NCI-H774 (cell line): Measurements from ENCODE around the gene SEPSECS.

ENCODE experiments used
- DNase-seq: peaks from one replicate; lab custom pipeline; 2025; lab: John Stamatoyannopoulos, UW

The SEPSECS gene

DNA sequence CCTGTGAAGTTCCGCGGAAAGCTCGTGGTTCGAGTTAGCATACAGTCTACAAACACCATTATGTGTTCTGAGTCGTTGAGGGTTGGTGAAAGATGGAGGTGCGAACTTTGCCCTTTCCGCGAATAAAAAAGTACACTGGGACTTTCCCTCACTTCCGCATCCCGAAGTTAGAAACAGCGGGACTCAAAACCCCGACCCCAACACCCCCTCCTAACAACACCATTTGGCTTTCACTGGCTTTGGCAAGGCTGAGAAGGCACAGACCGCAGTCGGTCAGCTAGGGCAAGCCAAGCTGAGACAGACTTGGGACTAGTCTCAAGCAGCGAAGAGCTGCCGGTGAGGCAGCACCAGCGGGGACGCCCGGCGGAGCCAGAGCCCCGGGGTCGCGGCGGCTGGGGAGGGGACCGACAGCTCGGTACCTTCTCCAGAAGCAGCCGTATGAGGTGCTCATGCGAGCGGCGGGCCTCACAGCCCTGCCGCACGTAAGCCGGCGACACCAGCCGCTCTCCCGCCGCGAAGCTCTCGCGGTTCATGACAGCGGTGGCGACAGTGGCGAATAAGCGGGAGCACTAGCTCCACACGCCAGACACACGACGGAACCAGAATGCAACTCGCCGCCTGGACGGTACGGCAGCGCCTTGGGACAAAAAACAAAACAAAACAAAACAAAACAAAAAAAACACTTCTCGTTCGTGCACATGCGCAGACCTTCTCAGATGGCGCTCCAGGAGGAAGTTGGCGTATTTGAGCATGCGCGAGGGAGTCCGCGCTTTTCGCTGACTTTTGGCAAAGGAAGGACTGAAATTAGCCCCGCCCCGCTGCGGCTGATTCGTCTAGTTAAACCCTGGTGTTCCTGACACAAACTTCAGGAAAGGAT is at the start of gene SEPSECS:
SEPSECS (minus strand) TSS at position 613 of the 877 bp plus-strand sequence; CDS start at position 533, 80 bp downstream.
- DNase-seq: peak; percentile 98

DNA sequence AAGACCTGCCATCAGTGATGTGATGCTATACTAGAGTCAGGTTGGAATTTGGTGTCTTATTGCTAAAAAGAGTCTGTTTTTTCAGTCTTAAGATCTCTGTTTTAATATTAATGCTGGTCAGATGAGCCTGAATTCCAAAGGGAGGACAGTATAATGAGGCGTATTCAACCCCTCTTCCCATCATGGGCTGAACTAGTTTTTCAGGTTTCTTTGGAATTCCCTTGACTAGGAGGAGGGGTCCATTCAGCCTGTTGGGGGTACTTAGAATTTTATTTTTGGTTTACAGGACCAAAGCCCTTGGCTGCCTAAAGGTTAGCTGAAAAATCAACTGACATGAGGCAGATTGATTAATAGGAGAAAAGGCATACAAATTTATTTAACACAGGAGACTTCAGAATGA is 49.5 kb upstream of the SEPSECS start:
- DNase-seq: no peak

DNA sequence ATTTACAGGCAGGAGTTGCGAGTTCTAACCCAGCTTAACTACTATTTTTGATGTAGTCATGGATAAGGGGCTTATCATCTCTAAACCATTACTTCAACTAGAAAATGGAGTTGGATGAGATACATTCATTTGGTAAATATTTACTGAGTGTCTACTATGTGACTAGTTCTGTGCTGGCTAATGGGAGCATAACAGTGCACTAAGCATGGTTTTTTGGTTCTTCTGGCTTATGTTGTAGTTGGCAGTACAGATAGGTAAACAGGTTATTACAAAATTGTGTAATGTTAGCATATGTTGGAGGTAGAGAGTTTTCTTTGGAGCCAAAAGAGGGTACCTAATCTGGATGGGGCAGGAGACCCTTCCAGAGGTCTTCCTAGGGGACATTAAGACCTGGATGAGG is 47.7 kb upstream of the SEPSECS start:
- DNase-seq: no peak

DNA sequence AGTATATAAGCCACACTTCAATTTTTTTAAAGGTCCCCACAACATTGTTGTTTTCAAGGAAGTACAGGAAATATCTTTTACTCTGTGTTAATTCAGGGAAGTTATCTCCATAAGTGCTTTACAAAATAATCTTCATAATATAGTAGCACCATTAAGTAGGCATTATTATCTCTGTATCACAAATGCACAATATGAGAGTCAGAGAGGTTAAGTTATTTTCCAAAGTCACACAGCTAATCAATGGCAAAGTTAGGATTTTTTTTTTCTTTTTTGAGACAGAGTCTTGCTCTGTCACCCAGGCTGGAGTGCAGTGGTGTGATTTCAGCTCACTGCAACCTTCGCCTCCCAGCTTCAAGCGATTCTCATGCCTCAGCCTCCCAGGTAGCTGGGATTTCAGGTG is 38.5 kb upstream of the SEPSECS start:
- DNase-seq: no peak

DNA sequence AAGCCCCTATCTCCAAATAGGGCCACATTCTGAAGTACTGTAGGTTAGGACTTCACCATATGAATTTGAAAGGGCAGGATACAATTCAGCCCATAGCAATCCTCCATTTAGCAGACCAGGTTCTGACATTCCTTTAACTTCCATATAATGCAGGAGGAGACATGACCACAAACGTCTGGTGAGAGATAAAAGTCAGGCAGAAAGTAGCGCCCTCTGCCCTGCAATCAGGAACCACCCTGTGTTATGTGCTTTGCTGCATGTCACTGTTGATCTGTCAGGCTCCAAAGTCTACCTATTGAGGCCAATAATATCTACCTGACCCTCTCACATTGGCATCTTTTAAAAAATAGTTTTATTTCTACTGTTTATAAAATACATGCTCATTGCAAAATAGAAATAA is 30.2 kb upstream of the SEPSECS start:
- DNase-seq: no peak

DNA sequence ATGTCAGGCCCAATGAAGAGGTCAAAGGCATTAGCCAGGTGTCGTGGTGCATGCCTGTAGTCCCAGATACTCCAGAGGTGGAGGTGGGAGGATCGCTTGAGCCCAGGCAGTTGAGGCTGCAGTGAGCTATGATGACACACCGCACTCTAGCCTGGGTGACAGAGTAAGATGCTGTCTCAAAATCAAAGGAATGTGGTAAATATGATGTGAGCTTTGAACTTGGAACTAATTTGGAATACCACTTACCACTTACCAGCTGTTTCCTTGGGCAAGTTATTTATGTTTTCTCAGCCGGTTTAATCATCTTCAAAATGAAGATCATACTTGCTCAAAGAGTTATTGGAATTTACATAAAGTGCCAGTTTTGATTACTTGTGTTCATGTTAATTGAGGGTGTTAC is 23.8 kb upstream of the SEPSECS start:
- DNase-seq: no peak

DNA sequence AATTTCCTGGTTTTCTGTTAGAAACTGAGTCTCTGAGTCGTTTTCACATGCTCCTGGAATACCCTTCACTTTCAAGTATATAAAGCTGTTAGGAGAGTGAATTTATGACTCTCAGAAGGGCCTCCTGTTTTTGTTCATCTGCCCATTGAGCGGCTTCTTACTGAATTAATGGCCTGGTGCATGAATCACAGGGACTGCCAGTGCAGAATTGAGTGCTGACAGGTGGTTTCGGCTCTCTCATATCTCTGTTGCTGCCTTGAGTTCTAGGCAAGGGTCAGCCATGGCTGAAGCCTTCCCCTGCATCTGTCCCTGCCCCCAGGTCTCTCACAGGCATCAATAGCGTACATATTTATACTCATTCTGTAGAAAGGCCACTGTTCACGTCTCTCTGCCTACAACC is 22.7 kb upstream of the SEPSECS start:
- no peak for DNase-seq

DNA sequence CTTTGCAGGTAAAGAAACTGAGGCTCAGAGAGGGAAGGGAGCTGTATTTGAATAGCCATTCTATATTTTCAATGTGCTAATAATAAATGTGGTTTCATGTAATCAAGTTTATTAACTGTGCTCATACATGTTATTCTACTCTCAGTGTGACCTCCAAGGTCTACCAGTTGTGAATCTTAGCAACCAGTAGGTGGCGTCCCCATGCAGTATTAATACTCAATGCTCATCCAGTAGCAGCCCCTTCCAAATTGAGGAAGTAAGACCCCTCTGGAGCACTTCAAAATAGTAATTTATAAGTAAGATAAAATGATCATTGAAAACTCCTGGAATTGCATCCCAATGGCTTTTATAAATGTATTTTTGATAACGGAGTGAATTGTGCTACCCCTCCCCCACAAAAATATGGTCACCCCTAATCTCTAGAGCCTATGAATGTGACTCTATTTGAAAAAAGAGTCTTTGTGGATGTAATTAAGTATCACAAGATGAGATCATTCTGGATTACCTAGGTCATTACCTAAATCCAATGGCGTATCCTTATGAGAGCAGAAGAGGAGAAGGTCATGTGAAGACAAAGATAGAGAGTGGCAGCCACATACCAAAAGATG is 20.4 kb upstream of the SEPSECS start:
- no peak for DNase-seq

DNA sequence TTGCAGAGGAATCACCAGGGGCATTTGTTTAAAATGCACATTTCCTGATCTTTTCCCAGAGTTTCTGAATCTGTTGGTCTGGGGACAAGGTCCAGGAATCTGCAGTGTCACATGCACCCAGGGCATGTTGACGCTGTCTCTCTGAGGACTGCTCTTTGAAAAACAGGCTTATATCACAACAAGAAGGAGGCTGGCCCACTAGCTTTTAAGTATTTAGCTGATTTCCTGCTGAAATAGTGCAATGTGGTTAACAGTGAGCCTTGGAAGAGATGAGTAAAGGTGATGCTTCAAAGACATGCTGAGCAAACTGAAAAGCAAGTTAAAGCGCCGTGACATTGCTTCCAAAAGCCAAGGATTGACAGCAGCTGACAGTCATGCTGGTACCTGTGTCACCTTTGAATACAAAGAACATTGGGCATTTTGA is 18.6 kb upstream of the SEPSECS start:
- DNase-seq: no peak

DNA sequence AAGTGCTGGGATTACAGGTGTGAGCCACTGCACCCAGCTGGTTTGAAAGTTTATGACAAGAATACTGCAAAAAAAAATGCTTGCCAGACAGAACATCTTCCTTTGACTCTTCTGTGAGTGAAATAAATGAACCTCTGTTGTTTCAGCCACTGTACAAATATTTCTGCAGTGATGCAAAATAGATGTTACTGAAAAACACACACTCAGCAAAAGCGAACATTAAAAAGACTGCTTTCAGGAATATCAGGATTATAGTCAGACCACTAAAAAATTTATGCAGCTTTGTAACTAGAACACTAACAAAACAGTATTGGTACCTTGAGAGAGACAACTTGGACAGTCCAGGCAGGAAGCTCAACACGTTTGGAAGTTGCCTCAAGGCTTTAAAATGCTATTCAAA is 16.9 kb upstream of the SEPSECS start:
- DNase-seq: no peak

DNA sequence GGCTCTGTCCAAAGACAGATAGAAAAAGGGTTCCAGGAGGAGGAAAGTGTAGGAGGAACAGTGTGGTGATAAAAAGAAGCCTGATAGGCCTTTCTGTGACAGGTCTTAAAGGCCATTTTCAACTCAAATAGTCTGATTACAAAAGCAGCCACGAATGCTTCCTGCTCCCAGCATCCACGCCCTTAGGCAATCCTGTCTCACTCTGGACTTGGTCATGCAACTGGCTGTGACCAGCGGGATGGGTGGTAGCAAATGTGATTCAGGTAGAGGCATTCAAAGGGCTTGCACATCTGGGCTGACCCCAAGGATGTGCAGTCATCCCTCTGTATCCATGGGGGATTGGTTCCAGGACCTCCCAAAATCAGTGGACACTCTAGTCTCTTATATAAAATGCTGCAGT is 14.4 kb upstream of the SEPSECS start:
- DNase-seq: no peak

DNA sequence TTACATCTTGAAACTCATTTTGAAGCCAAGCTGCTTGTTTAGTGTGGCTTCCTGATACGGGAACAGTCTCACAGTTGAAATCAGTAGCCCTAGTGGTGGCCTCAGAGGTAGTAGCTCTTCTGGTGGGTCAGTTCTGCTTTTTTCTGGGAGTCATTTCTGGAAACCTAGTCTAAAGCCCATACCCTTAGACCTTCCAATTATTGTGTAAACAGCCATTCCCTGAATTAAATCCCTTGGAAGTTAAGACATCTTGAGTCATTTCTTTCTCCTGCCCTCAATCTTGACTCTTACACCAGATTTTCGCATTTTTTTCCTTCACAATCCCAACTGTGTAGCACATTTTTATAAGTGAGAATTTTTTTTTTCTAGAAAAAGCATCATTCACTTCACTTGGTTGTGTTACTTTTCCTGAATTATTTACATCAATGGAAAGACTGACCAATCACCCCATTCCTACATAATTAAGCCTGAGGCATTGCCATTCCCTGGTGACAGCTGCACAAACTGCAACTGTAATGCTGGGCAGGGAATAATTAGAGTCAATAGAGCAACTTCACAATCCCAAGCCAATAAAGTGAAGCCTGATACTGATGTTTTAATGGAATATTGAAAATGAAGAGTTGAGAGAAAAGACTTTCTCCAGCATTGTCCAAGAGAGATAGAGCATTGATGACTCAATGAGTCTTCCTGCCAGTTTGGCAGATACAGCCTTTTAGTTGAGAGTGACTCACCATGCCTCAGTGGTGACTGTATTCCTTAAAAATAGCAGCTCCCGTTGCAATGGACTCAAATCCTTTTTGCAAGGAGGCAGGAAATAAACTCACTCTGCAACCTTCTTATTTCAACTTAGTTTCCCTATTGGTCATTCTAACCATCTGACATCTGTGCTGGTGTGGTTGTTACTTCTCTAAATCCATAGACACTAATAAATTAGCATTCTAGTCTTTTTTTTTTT is 13.0 kb upstream of the SEPSECS start:
- DNase-seq: no peak

DNA sequence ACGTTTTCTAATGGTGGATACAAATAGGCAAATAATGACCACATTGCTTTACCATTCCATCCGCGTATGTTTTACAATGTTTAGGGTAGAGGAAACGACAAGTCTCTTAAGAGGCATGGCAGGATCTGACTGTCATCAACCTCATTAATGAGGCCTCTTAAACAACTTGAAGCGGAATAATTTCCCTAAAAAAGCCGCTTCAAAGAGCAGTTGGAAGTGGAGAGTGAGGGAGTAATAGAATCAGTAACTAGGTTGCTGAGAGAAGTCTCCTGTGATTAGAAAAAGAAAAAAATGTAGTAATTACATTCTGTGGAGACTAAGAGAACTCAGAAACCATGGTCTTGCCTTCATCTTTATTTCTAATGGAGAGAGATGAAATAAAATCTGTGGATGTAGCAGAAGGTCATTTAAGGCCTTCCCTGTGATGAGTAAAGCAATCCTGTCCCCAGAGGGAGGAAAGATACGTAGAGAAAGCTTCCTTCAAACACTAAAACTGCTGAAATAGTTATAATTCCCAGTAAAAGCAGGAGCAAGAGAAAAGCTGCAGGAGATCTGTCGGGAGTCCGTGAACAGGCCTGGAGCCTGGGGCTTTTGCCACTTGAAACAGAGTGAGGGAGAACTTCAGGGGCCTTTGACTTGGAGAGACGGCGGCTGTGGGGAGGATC is 11.1 kb upstream of the SEPSECS start:
- DNase-seq: no peak

DNA sequence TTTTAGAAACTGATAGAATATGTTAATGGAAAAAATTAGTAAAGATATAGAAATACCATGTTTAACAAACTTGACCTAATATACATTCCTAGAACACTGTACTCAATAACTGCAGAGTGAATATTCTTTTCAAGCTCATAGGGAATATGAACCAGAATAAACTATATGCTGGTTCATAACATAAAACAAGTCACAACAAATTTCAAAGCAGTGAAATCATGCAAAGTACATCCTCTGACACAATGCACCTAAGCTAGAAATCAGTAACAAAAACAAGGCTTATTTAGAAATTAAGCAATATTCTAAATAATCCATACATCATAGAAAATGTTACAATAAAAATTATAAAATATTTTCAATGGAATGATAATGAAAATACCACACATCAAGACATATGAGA is 9.2 kb upstream of the SEPSECS start:
- no peak for DNase-seq

DNA sequence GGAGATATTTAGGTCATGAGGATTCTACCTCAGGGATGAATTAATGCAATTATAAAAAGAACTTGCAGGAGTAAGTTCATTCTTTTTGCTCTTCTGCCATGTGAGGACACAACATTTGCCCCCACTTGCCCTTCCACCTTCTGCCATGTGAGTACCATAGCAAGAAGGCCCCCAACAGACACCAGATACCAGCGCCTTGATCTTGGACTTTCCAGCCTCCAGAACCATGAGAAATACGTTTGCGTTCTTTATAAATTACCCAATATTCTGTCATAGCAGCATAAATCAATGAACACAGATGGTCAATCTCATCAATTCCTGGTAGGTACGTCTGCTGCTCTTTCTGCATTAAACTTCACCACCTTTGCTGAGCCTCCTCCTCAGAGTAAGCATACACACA is 5.7 kb upstream of the SEPSECS start:
- no peak for DNase-seq

DNA sequence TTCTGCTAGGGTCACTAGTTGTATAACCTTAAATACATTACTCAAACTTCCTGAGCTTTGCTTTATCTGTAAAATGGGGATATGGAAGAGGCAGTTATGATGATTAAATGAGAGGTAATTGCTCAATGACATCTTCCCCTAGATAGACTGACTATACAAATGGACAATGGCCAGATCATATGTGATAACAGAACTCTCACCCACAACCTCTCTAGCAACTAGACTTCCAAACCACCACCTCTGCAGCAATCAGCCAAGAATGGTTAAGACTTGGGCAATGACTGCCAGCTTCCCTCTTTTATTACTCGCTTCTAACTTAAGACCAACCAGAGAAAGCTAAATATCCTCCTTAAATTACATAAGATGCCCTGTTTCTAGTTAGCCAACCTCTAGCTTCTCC is 2.9 kb upstream of the SEPSECS start:
- DNase-seq: no peak

DNA sequence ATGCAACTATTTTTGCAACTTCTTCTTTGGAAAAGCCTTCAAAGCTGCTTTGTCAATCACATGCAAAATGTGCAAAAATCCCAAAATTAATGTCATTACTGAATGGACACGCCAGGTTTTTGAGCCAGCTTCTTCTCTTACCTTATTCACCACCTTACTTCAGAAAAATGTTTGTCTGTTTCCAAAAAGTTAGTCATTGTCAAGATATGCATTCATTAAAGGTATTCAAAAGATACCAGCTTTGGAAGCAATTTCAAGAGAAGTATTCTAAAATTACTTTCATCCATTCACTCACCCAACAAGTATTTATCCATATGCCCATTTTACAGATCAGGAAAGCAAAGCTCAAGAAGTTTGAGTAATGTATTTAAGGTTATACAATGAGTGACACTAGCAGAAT is 2.3 kb upstream of the SEPSECS start:
- DNase-seq: no peak

DNA sequence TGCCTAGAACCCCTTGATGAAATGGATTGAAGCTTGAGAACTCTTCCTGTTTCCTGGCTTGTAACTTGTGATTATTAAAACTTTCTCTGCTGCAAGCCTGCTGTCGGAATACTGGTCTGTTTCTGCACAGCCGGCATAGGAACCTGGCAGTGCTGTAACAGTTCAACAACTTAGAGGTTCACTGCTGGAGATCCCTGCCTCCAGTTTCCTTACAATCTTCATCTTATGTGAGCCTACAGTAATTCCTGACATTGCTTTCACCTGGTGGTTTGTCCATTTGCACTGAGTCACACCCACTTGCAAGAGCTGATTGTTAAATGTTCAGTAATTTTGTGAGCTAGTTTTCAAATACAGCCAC is 1.3 kb upstream of the SEPSECS start:
- no peak for DNase-seq

DNA sequence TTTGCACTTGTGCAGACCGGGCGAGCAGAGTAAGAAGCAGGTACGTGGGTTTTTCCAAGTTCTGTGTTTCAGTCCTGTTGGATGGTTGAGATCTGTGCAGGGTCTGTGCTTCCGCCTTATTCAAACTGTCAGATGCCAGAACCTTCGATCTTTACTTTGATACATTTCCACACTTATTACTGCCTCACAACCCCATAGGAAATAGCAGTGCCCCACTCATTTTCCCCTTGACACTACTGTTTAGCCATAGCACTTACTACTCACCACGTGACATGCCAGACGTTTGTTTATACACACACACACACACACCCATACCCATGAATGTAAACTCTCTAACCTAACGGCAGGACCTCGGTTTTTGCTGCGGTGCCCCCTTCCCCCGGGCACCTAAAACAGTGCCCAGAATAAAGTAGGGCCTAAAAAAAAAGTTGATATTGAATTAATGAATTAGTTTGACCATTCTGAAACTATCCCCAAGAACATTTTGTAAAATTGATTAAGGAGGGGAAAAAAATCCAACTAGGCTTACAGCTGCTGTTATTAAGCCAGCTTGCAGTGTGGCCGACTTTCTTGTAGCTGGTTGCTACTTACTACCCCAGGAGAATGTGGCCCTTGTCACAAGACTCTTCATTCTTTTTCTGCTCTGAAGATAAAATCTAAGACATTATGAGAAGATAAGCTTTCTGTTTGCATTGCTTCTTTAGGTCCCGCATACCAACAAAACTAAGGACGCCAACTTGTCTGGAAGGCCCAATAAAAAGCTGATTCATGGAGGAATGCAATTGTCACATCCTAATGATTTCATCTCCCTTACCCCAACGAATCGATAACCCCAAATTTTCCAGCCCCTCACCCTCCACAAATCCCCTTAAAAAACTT is 704 bp upstream of the SEPSECS start:
- DNase-seq: peak; percentile 64

DNA sequence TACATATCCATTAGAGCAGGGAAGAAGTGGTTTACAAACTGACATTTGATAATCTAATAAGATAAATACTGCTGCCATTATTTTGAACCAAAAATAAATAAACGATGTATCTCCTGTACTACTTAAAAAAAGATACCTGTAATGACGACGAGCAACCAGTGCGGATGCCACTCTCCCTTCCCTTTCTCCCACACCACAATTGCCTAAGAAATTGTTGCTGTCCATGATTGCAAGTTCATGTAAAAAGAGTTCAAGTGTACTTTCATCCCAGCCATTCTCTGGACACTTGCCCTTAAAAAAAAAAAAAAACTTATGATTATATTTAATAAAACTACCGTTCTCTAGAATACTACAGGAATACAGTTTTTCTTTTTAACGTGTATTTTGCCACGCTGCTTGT is 1.4 kb downstream of the SEPSECS start:
- DNase-seq: no peak

DNA sequence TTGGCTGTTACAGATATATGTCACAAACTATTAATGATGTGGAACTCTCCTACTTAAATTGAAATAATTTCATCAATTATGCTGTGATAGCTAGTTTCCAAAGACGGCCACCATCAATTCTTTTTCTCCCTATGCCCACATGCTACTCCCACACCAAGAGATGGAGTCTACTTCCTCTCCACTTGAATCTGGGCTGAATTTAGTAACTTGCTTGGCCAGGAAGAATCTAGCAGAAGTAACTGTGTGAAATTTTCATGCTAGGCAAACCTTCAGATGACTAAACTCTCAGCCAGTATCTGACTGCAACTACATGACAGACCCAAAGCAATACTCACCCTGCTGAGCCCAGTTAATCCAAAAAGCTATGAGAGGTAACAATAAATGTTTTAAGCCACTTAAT is 3.2 kb downstream of the SEPSECS start:
- no peak for DNase-seq
